GM08714 (cell line): ENCODE data around the gene TREML2.

Experiments
- H3K4me3 ChIP-seq: fragments of 200-500 bp; sonication (Bioruptor generic); 2 replicates; pipeline ENCODE4 v1.5.1; 2014; ENCODE audit warnings: mild to moderate bottlenecking, low read length, inconsistent platforms
- ZNF274 ChIP-seq: IDR thresholded peaks from 2 replicates; pipeline ENCODE4 v1.6.1; 2012; ENCODE audit warnings: mild to moderate bottlenecking, low read depth, low read length

The TREML2 gene

GRCh38 chr6:41175084-41175483, 25.9 kb downstream of the TREML2 start:
- TF ChIP-seq ZNF274, result no peak
- H3K4me3 ChIP-seq, result no peak overlapping the region

- H3K4me3 ChIP-seq, result no peak overlapping the region
- no peak for TF ChIP-seq ZNF274
These were observed 26.3 kb downstream of the TREML2 start for GRCh38 chr6:41174610-41175009.

DNA sequence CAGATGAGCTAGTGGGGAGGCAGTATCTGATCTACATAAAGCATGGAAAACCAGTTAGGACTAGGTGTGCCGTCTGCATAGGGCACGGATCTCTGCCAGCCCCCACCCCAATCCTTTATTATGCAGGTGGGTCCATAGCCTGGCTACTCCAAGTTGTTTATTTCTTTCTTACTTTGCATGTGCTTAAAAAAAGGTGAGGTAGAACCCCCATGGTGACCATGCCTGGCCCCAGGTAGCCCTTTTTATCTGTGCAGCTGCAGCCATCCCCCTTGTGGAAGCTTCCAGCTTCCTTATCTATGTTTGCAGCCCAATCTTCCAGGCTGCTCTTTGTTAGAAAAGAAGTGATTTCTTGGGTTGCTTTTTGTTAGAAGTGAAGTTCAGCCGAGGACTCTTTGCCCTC, 29.0 kb downstream of the TREML2 start:
- no peak for TF ChIP-seq ZNF274

DNA sequence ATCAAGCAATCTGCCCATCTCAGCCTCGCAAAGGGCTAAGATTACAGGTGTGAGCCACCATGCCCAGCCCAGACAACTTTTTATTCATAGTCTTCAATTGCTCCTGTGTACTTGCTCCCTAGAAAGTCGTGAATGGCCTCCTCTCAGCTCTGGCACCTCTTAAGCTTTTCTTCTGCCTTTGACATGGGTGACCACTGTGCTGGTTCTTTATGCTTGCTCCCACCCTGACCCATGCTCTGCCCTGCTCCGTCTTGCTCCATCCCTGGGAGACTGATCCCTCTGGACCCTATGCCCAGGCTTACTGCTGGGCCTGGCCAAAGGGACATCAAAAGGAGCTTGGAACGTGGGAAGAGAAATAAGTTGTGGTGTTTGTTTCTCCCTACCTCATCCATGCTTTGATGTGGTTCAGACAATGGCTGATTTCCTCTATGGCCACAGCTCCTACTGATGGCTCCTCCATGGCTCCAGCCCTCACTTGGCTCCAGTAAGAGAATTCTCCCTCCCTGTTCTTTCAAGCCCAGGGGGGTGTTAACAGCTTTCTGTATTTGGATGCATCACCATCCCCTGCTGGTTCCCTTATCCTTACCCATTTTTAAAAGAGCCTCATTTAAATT, 30.3 kb downstream of the TREML2 start:
- H3K4me3 ChIP-seq, result no peak overlapping the region
- no peak for TF ChIP-seq ZNF274

More for the DNA sequence above, 29.0 kb downstream of the TREML2 start:
- no peak overlapping the region for H3K4me3 ChIP-seq

GRCh38 chr6:41167173-41167963, 33.6 kb downstream of the TREML2 start:
- H3K4me3 ChIP-seq, result no peak overlapping the region
- no peak for TF ChIP-seq ZNF274

DNA sequence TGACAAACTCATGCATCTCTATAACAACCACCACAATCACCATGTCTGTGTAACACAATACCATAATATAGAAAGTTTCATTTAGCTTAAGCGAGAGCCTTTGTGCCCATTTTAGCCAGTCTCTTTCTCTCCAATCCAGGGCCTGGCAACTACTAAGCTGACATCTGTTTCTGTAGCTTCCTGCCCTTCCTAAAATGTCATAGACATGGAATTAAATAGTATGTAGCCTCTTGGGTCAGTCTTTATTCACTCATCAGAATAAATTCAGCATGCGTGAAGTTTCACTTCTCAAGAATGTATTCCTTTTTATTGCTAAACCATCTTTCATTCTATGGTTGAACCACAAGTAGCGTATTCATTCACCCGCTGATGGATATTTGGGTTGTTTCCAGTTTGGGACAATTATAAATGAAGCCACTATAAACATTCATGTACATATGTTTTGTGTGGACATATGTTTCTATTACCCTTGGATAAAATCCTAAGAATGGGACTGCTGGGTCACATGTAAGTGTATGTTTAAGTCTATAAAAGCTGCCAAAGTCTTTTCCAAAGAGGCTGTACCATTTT, 36.3 kb downstream of the TREML2 start:
- no peak for TF ChIP-seq ZNF274
- no peak overlapping the region for H3K4me3 ChIP-seq

- H3K4me3 ChIP-seq, result no peak overlapping the region
- TF ChIP-seq ZNF274, result no peak
These were observed 37.6 kb downstream of the TREML2 start for GRCh38 chr6:41163419-41163717.

DNA sequence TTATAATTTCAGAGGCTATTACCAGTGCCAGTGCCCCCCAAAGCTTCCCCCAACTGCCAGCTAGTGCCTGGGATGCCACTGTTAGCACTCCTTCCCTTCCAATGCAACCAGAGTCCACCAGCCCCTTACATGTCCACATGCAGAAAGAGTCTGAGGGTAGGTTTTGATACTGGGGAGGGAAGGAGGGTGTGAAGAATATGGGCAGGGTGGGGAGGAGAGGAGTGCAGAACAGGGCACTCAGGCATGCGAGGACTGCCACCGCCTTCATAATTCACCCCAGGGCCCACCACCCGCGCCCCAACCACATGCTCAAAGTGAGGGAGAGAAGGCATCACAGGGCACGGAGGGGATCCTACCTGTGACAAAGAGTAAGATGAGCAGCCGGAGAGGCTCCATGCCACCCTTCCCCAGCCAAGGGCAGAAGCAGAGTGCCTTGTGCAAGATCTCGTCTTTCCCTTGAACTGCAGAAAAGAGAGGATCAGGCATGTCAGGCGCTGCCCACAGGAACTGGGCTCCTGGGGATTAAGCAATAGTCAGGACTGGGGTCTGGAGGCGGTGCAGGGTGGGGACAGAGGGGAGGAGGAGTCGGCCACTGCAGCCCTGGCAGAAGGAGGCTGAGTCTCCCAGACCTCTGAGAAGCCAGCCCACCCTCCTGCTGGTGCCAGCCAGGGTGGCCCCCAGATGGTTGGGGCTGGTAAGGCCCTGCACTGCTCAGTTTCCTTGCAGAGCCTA, 38.1 kb downstream of the TREML2 start, which contains the start of gene TREM2:
Gene TREM2, minus strand, starts transcription at position 430 of the 732 bp plus-strand sequence. Its CDS starts 34 bp downstream, at position 396.
- no peak for TF ChIP-seq ZNF274
- no peak within 1 kb of the TSS for H3K4me3 ChIP-seq

DNA sequence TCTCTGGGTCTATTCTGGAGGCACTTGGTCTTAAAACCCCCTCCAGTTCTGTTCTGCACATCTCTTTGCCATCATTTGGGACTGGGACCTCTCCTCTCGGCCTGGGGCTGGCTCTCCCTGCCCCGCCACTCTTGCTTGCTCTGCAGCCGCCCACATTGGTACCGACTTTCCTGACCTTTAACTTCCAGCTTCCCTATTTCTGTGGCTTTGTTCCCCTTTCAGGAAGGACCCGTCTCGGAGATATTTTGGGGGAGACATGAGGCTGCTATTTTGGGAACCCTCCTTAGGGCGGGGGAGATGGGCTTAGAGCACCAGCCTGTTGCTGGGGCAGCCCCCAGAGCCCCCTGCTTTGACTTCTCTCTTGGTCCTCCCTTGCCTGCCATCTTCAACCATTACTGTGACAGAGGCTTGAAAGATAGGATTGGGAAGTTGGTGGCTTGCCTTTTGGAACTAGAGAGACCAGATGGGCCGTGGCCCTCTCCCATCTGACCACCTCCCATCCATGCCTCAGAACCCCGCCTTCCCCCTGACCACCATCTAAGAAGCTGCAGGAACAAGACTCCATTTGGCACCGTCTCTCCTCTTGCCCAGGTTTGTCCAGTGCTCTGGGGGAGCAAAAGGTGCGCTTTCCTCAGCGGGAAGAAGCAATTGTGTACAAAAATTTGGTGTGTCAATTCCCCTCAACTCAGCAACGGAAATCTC, 38.9 kb downstream of the TREML2 start:
- TF ChIP-seq ZNF274, result no peak
- no peak overlapping the region for H3K4me3 ChIP-seq

DNA sequence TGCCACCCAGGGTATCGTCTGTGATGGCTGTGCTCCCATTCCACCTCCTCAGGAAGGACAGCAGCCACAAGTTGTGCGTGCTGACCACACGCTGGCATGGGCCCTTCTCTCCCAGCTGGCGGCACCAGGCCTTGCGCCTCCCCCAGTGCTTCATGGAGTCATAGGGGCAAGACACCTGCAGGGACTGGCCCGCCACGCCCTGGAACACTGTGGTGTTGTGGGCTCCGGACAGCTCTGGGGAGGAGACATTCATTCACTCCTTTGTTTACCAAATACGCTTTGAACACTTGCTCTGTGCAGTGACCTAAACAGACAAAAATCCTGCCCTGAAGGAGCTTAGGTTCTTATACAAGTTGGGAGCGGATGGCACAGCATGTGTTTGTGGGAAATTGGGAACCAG, 39.6 kb downstream of the TREML2 start:
- no peak for TF ChIP-seq ZNF274
- no peak overlapping the region for H3K4me3 ChIP-seq

DNA sequence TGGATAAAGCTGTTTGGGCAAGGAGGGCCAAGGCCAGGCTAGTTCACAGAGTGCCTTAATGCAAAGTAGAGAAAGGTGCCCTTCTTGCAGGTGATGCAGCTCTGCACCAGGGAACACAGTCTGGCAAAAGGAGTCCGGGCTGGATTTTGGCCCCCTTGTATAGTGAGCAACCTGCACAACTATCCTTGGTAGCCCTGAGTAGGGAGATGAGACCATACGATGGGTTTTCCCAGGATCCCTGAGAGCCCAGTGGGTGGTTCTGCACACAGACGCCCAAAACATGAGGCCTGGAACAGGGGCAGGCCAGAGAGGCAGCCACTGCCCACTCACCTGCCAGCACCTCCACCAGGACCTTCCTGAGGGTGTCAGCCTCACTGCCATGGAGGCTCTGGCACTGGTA, 40.0 kb downstream of the TREML2 start:
- no peak for TF ChIP-seq ZNF274
- no peak overlapping the region for H3K4me3 ChIP-seq

- no peak for TF ChIP-seq ZNF274
These were observed 41.4 kb downstream of the TREML2 start for GRCh38 chr6:41159415-41160082.

DNA sequence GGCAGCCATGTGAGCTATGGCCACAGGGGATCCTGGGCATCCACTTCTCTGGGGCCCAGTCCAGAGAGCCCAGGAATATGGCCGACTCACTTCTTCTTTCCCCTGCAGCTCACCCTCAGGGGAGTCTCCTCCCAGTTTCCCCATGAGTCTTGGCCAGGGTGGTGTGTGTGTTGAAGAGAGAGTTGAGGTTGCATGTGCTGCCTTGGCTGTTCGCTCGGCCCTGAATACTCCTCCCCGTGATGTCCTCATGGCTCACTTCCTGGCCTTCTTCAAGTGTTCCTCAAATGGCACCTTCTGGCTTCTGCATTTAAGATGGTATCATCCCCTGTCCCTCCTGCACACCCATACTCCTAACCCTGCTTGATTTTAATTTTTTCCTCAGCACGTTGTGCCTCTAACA, 43.6 kb downstream of the TREML2 start:
- H3K4me3 ChIP-seq, result no peak overlapping the region
- TF ChIP-seq ZNF274, result no peak

More at GRCh38 chr6:41159415-41160082, 41.4 kb downstream of the TREML2 start:
- no peak overlapping the region for H3K4me3 ChIP-seq
